Keratinocyte (primary cell): Measurements from ENCODE around the gene CCRL2.

Experiments used
- EZH2 ChIP-seq: IDR thresholded peaks from one replicate; pipeline ENCODE4 v1.6.1; 2012; ENCODE audit warnings: inconsistent platforms, mild to moderate bottlenecking, low read length, moderate library complexity
- TF ChIP-seq, protein P1 (sequence below), 3 experiments: IDR thresholded peaks in 1 of 3; conservative IDR thresholded peaks in 1 of 3; optimal IDR thresholded peaks in 1 of 3; 2 replicates in 2 of 3; 3 replicates in 1 of 3; pipeline versions ENCODE3 to v1.5.1; 2011; ENCODE audit warnings: low read length in 3 of 3, mild to moderate bottlenecking in 3 of 3, moderate library complexity in 2 of 3, control low read depth in 1 of 3, inconsistent platforms in 1 of 3; ENCODE audit not compliant: insufficient read depth in 2 of 3; ENCODE audit errors: extremely low read depth in 1 of 3

DNA sequence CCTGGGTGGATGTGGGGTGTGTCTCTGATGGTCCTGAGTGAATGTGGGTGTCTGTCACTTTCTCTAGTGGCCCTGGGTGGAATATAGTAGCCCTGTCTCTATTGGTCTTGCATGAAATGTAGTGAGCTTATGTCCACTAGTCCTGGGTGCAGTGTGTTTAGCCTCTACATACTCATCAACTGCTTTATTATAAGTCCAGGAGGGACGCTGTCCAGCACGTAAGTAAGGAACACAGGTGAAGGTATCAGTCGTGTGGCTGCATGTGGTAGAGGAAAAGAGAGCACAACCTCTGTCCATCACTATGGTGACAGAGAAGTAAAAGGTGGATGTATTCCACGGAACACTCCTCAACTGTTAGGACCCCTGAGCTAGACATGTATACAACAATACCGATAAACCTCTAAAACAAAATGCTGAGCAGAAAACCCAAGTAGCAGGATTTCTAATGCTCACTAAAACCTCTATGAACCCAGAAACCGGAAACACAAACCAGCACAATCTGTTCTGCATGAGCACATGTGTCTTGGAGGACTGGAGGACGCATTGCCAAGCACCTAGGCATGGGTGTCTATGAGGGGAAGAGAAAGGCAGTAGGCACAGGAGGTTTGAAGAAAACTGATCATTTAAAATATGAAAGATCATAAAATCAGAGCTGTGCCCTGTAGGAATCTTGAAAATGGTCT lies 46.6 kb downstream of the CCRL2 start:
- TF ChIP-seq, protein P1, sequence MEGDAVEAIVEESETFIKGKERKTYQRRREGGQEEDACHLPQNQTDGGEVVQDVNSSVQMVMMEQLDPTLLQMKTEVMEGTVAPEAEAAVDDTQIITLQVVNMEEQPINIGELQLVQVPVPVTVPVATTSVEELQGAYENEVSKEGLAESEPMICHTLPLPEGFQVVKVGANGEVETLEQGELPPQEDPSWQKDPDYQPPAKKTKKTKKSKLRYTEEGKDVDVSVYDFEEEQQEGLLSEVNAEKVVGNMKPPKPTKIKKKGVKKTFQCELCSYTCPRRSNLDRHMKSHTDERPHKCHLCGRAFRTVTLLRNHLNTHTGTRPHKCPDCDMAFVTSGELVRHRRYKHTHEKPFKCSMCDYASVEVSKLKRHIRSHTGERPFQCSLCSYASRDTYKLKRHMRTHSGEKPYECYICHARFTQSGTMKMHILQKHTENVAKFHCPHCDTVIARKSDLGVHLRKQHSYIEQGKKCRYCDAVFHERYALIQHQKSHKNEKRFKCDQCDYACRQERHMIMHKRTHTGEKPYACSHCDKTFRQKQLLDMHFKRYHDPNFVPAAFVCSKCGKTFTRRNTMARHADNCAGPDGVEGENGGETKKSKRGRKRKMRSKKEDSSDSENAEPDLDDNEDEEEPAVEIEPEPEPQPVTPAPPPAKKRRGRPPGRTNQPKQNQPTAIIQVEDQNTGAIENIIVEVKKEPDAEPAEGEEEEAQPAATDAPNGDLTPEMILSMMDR (optimal IDR thresholded peaks at IDR 0.05 in 1 of 3, IDR thresholded peaks at IDR 0.05 in 1 of 3, conservative IDR thresholded peaks at IDR 0.05 in 1 of 3; ENCODE audit: extremely low read depth in 1 of 3, insufficient read depth in 2 of 3, low read length in 3 of 3), result no peak
- no peak for TF ChIP-seq EZH2
